HepG2 (cell line): ENCODE data around the gene SRF. TPM values are rescaled to one million over a fixed set of nuclear protein-coding genes. Genes with fewer than 3 reads are reported as not detected.
A peak's percentile ranks its signal among the peaks of the same experiment; 100 is the strongest.

Experiments used
- ARID4A ChIP-seq: sonication (generic); formaldehyde crosslinking; IDR thresholded peaks from 2 replicates; pipeline ENCODE4 v1.5.0; 2020; ENCODE audit warnings: mild to moderate bottlenecking, missing genetic modification reagents, borderline replicate concordance
- CREB3 ChIP-seq: sonication (generic); formaldehyde crosslinking; IDR thresholded peaks from 2 replicates; pipeline ENCODE4 v1.5.0; 2020; ENCODE audit warnings: missing genetic modification reagents
- HOXA7 ChIP-seq: sonication (generic); formaldehyde crosslinking; IDR thresholded peaks from 2 replicates; pipeline ENCODE4 v1.8.1; 2022; ENCODE audit warnings: mild to moderate bottlenecking, missing genetic modification reagents, moderate library complexity
- KDM3A ChIP-seq: IDR thresholded peaks from 2 replicates; pipeline ENCODE4 v1.6.1; 2018; ENCODE audit warnings: low read depth, missing compliant biosample characterization
- MAFF ChIP-seq: IDR thresholded peaks from 2 replicates; pipeline ENCODE4 v1.6.1; 2011; ENCODE audit warnings: low read depth, low read length, improper control_type of control experiment
- MBNL3 ChIP-seq: fragments of 250-450 bp; sonication (Bioruptor Pico); conservative IDR thresholded peaks from 2 replicates; pipeline ENCODE4 v1.8.0; 2022; ENCODE audit warnings: mild to moderate bottlenecking, inconsistent platforms
- MED8 ChIP-seq: sonication (generic); formaldehyde crosslinking; IDR thresholded peaks from 2 replicates; pipeline ENCODE4 v1.8.1; 2023; ENCODE audit warnings: mild to moderate bottlenecking, missing genetic modification reagents; ENCODE audit not compliant: insufficient replicate concordance
- MEF2D ChIP-seq: sonication (generic); formaldehyde crosslinking; IDR thresholded peaks from 2 replicates; pipeline ENCODE4 v1.5.1; 2020; ENCODE audit warnings: mild to moderate bottlenecking, missing genetic modification reagents
- PRMT3 ChIP-seq: sonication (generic); formaldehyde crosslinking; IDR thresholded peaks from 2 replicates; pipeline ENCODE4 v1.8.1; 2022; ENCODE audit warnings: low read depth, mild to moderate bottlenecking, moderate library complexity, missing genetic modification reagents, borderline replicate concordance
- RAD51 ChIP-seq: fragments of 450-650 bp; IDR thresholded peaks from 2 replicates; pipeline ENCODE4 v1.6.1; 2016; ENCODE audit warnings: borderline replicate concordance
- RARA ChIP-seq: IDR thresholded peaks from 2 replicates; pipeline ENCODE4 v1.6.1; 2016; ENCODE audit warnings: missing genetic modification reagents, missing compliant biosample characterization
- REL ChIP-seq: sonication (generic); formaldehyde crosslinking; conservative IDR thresholded peaks from 2 replicates; pipeline ENCODE4 v1.8.0; 2022; ENCODE audit warnings: mild to moderate bottlenecking, missing genetic modification reagents, moderate library complexity
- SP140L ChIP-seq: sonication (generic); formaldehyde crosslinking; IDR thresholded peaks from 2 replicates; pipeline ENCODE4 v1.4.0; 2020; ENCODE audit warnings: missing genetic modification reagents, borderline replicate concordance
- THAP11 ChIP-seq: IDR thresholded peaks from 2 replicates; pipeline ENCODE4 v1.6.1; 2016; ENCODE audit warnings: missing biosample characterization, missing genetic modification reagents
- ZBTB21 ChIP-seq: sonication (generic); formaldehyde crosslinking; IDR thresholded peaks from 2 replicates; pipeline ENCODE4 v1.4.0; 2020; ENCODE audit warnings: missing genetic modification reagents
- ZFP36 ChIP-seq: fragments of 150-350 bp; IDR thresholded peaks from 2 replicates; pipeline ENCODE4 v1.6.1; 2018; ENCODE audit warnings: borderline replicate concordance, low read length, low read depth; ENCODE audit not compliant: partially characterized antibody
- ZFP37 ChIP-seq: sonication (generic); formaldehyde crosslinking; IDR thresholded peaks from 2 replicates; pipeline ENCODE4 v1.4.0; 2020; ENCODE audit warnings: missing genetic modification reagents, borderline replicate concordance
- ZNF12 ChIP-seq: sonication (generic); formaldehyde crosslinking; IDR thresholded peaks from 2 replicates; pipeline ENCODE4 v1.5.0; 2020; ENCODE audit warnings: missing genetic modification reagents
- ZNF510 ChIP-seq: sonication (generic); formaldehyde crosslinking; IDR thresholded peaks from 2 replicates; pipeline ENCODE4 v1.4.0; 2020; ENCODE audit warnings: low read depth, mild to moderate bottlenecking, missing genetic modification reagents
- ZNF562 ChIP-seq: sonication (generic); formaldehyde crosslinking; IDR thresholded peaks from 2 replicates; pipeline ENCODE4 v1.8.0; 2022; ENCODE audit warnings: missing genetic modification reagents, borderline replicate concordance
- ZNF615 ChIP-seq: sonication (generic); formaldehyde crosslinking; IDR thresholded peaks from 2 replicates; pipeline ENCODE4 v1.5.0; 2020; ENCODE audit warnings: mild to moderate bottlenecking, missing genetic modification reagents, borderline replicate concordance
- ZNF710 ChIP-seq: sonication (generic); formaldehyde crosslinking; IDR thresholded peaks from 2 replicates; pipeline ENCODE4 v1.5.0; 2020; ENCODE audit warnings: mild to moderate bottlenecking, missing genetic modification reagents, borderline replicate concordance
- ZNF841 ChIP-seq: sonication (generic); formaldehyde crosslinking; IDR thresholded peaks from 2 replicates; pipeline ENCODE4 v1.8.1; 2023; ENCODE audit warnings: missing genetic modification reagents, borderline replicate concordance
- polyA plus RNA-seq, 8 experiments: library from polyadenylated mRNA; depleted of rRNA in 3 of 8; stranded (reverse) in 7 of 8; unstranded in 1 of 8; fragments of >200 nt; fragmentation: Illumina TruSeq in 4 of 8; extraction: Trizol in 4 of 8; gene quantifications; 2 replicates each; pipeline versions ENCODE4 v1.2.1 to v1.2.3, GENCODE V29; 2011 to 2016; ENCODE audit warnings: low read depth in 4 of 8, missing spikeins in 1 of 8, mixed read lengths in 1 of 8; ENCODE audit not compliant: insufficient read depth in 1 of 8
- total RNA-seq, 5 experiments: library from RNA; depleted of rRNA; stranded (reverse); fragments of >200 nt; fragmentation: Illumina TruSeq; extraction: Trizol; gene quantifications; 2 replicates each; pipeline ENCODE4 v1.2.3, GENCODE V29; 2016; ENCODE audit warnings: low read depth in 1 of 5

Gene SRF
- total and polyA plus RNA-seq, 2 of the 13 experiments (the other 11 are each of a cell fraction or from before 2014, with no cell fraction given), result 25.5 to 44.1 TPM

GRCh38 chr6:43143235-43144128 lies 27.6 kb upstream of the SRF start (continued):
- peak; percentile 83; the same call in 1 of the 2 replicates for TF ChIP-seq ARID4A (CRISPR knock-in tag)
- peak; percentile 51; the same call in 1 of the 2 replicates for TF ChIP-seq ZNF710 (CRISPR knock-in tag)
- TF ChIP-seq MEF2D, result no peak
- TF ChIP-seq MED8, result no peak
- TF ChIP-seq RAD51, result no peak
- TF ChIP-seq ZNF510 (CRISPR knock-in tag), result 0 out of 2 replicates have a peak, but pooled peaks have one; percentile 54
- TF ChIP-seq HOXA7 (CRISPR knock-in tag), result no peak
- TF ChIP-seq REL (CRISPR knock-in tag), result no peak
- TF ChIP-seq ZFP37 (CRISPR knock-in tag), result 0 out of 2 replicates have a peak, but pooled peaks have one; percentile 26
- TF ChIP-seq SP140L (CRISPR knock-in tag), result no peak
- no peak for TF ChIP-seq MAFF
- peak; percentile 81 for TF ChIP-seq THAP11 (CRISPR knock-in tag)
- TF ChIP-seq ZNF615, result no peak
- TF ChIP-seq ZFP36, result no peak
- no peak for TF ChIP-seq ZNF562 (CRISPR knock-in tag)
- TF ChIP-seq MBNL3 (CRISPR knock-in tag), result no peak
- TF ChIP-seq CREB3 (CRISPR knock-in tag), result no peak
- TF ChIP-seq ZNF12, result no peak
- no peak for TF ChIP-seq PRMT3 (CRISPR knock-in tag)
- TF ChIP-seq ZBTB21 (CRISPR knock-in tag), result no peak
- TF ChIP-seq KDM3A (CRISPR knock-in tag), result peak; percentile 99
- no peak for TF ChIP-seq RARA
- no peak for TF ChIP-seq ZNF841 (CRISPR knock-in tag)
